GM12892 (cell line): Measurements from ENCODE around the gene CRIM1.

Experiments
- POLR2A ChIP-seq: IDR thresholded peaks from 2 replicates; pipeline ENCODE4 v1.6.1; 2011; ENCODE audit warnings: low read depth, low read length, control low read depth
- POLR2AphosphoS5 ChIP-seq: IDR thresholded peaks from 2 replicates; pipeline ENCODE4 v1.6.1; 2011; ENCODE audit warnings: low read depth, low read length, control low read depth
- TAF1 ChIP-seq: IDR thresholded peaks from 2 replicates; pipeline ENCODE4 v1.6.1; 2011; ENCODE audit warnings: low read depth, mild to moderate bottlenecking, control low read depth, low read length, borderline replicate concordance

- TF ChIP-seq POLR2A (no peak), POLR2AphosphoS5 (no peak), TAF1 (no peak)
Measured at GRCh38 chr2:36427790-36428243, 72.2 kb downstream of the CRIM1 start.
